Psoas muscle (tissue), 8 donors: ENCODE measurements around the gene ZNF277. TPM values are rescaled to one million over a fixed set of nuclear protein-coding genes. Genes with fewer than 3 reads are reported as not detected.

Experiments used
- ATAC-seq, 4 donors: fragments of 200-7000 bp; cut with Tn5 transposase; one replicate each; pipeline ENCODE4 v1.9.1; 2020; ENCODE audit warnings: moderate library complexity in 3 of 4, mild to moderate bottlenecking in 2 of 4
- DNase-seq, 2 donors: peaks; one replicate each; pipeline ENCODE4 v3.0.0-alpha.2; 2020
- H3K27ac ChIP-seq: fragments of 200-600 bp; one replicate; pipeline ENCODE4 v1.8.0; 2022
- H3K27me3 ChIP-seq, 3 donors: fragments of 200-600 bp in 1 of 3; one replicate each; pipeline versions ENCODE4 v1.6.1 to v1.8.0; 2013 to 2022; ENCODE audit warnings: low read length in 2 of 3, mild to moderate bottlenecking in 2 of 3, moderate library complexity in 1 of 3; ENCODE audit not compliant: insufficient read depth in 3 of 3
- H3K36me3 ChIP-seq, 2 donors: fragments of 200-600 bp in 1 of 2; one replicate each; pipeline versions ENCODE4 v1.6.1 to v1.8.0; 2013 to 2022; ENCODE audit warnings: low read depth in 1 of 2, mild to moderate bottlenecking in 1 of 2, moderate library complexity in 1 of 2; ENCODE audit not compliant: insufficient read depth in 1 of 2
- H3K4me1 ChIP-seq: fragments of 200-600 bp; one replicate; pipeline ENCODE4 v1.8.0; 2022
- H3K4me3 ChIP-seq: fragments of 200-600 bp; one replicate; pipeline ENCODE4 v1.8.0; 2022; ENCODE audit warnings: mild to moderate bottlenecking
- H3K9me3 ChIP-seq: fragments of 200-600 bp; one replicate; pipeline ENCODE4 v1.8.0; 2022
- CTCF ChIP-seq: fragments of 200-600 bp; IDR thresholded peaks from one replicate; pipeline ENCODE4 v1.8.0; 2022; ENCODE audit warnings: antibody characterized with exemption
- WGBS, 3 donors: extraction: QIAGEN DNeasy Blood & Tissue Kit; methylation state at CpG; one replicate each; pipeline versions ENCODE4 v1.1.6 to v1.1.7; 2013; 5-methylcytosine and 5-hydroxymethylcytosine counted together
- intact Hi-C, 2 donors: fragments of 100-400 bp; cut with DNase I; formaldehyde crosslinking; loops; one replicate each; pipeline versions ENCODE4 v1.11.0 to v1.14.2; 2022
- polyA plus RNA-seq, 3 donors: library from polyadenylated mRNA; stranded (reverse); fragments of 200-250 nt; gene quantifications; one replicate each; pipeline ENCODE4 v1.2.3, GENCODE V29; 2013
- total RNA-seq, 4 donors: library from RNA; stranded (reverse); fragmentation: NEBNext Ultra II Directional in 2 of 4; extraction: Animal tissue kit (Norgen Biotek cat#: 25700) in 2 of 4; gene quantifications; one replicate each; pipeline versions ENCODE4 v1.2.1 to v1.2.4, GENCODE V29; 2021 to 2023
- donor health status: healthy with polysubstance abuse.
- donor health status: DM: no; HTN: no; CAD: no; lungs with moderate emphysema.
- donor health status: Bipolar disorder and iron deficiency.
- donor health status: healthy.
- donor health status: DM: yes; HTN: yes; CAD: no.
- donor health status: DM: no; HTN: no; CAD: no.
- donor health status: DM: no; HTN: no; CAD: no.
- donor health status: DM: yes; HTN: yes; CAD: no.

ZNF277 gene
- total and polyA plus RNA-seq, 7 donors, result 6.9 to 16.7 (median 11.6) TPM

- 82 to 89% (median 86%) methylated on average over 1 of the region's 1 CpG for WGBS, 3 donors
- Histone ChIP-seq H3K4me3 (no peak overlapping the region), H3K36me3 (peaks cover 0 to 35% of the 10 kb centered on the region in 2 donors)
Observed at GRCh38 chr7:112331492-112331891, 125.0 kb downstream of the ZNF277 start.

GRCh38 chr7:112334366-112334765, 127.9 kb downstream of the ZNF277 start:
- 60 to 70% (median 70%) methylated on average over 1 of the region's 1 CpG for WGBS, 3 donors
- Histone ChIP-seq H3K4me3 (no peak overlapping the region), H3K27me3 (no peaks in the 10 kb centered on the region), H3K27ac (no peak overlapping the region), H3K9me3 (no peaks in the 10 kb centered on the region), H3K36me3 (peaks cover 0 to 38% of the 10 kb centered on the region in 2 donors), H3K4me1 (no peaks in the 10 kb centered on the region)
- no peak for TF ChIP-seq CTCF
- DNase-seq (no peak), ATAC-seq (no peak)
- intact Hi-C loops, result no loop called here

More at GRCh38 chr7:112331492-112331891, 125.0 kb downstream of the ZNF277 start:
- TF ChIP-seq CTCF, result no peak
- Histone ChIP-seq H3K27ac (no peak overlapping the region), H3K27me3 (no peaks in the 10 kb centered on the region), H3K9me3 (no peaks in the 10 kb centered on the region), H3K4me1 (no peaks in the 10 kb centered on the region)
- no peak for DNase-seq
- intact Hi-C loops, result no loop called here
- ATAC-seq, result no peak

- no peaks in the 10 kb centered on the region for H3K9me3 ChIP-seq
- peaks cover 0 to 45% of the 10 kb centered on the region in 2 donors for H3K36me3 ChIP-seq
- no peak overlapping the region for H3K4me3 ChIP-seq
- H3K27me3 ChIP-seq, result no peaks in the 10 kb centered on the region
- WGBS, 3 donors, result 97 to 98% (median 98%) methylated on average over 2 of the region's 2 CpGs
- DNase-seq (no peak), ATAC-seq (no peak)
- no peak for TF ChIP-seq CTCF
- no peak overlapping the region for H3K27ac ChIP-seq
- intact Hi-C loops, result no loop called here
- H3K4me1 ChIP-seq, result no peaks in the 10 kb centered on the region
Observed at GRCh38 chr7:112336261-112336660, 129.8 kb downstream of the ZNF277 start.

- intact Hi-C loops, result no loop called here
- H3K27ac ChIP-seq, result no peak overlapping the region
- no peak for DNase-seq
- H3K4me3 ChIP-seq, result no peak overlapping the region
- H3K4me1 ChIP-seq, result no peaks in the 10 kb centered on the region
- H3K36me3 ChIP-seq, result peaks cover 0 to 52% of the 10 kb centered on the region in 2 donors
- ATAC-seq, result no peak
- H3K27me3 ChIP-seq, result no peaks in the 10 kb centered on the region
- no peaks in the 10 kb centered on the region for H3K9me3 ChIP-seq
- TF ChIP-seq CTCF, result no peak
- WGBS, 3 donors, result 77 to 84% (median 77%) methylated on average over 8 of the region's 8 CpGs
Observed at GRCh38 chr7:112336936-112337576, 130.6 kb downstream of the ZNF277 start.

- peaks cover 0 to 59% of the 10 kb centered on the region in 2 donors for H3K36me3 ChIP-seq
Observed at GRCh38 chr7:112337892-112338291, 131.4 kb downstream of the ZNF277 start.

More at GRCh38 chr7:112337892-112338291, 131.4 kb downstream of the ZNF277 start:
- intact Hi-C loops, result no loop called here
- 94 to 96% (median 95%) methylated on average over 2 of the region's 2 CpGs for WGBS, 3 donors
- DNase-seq (no peak), ATAC-seq (no peak)
- Histone ChIP-seq H3K4me1 (no peaks in the 10 kb centered on the region), H3K9me3 (no peaks in the 10 kb centered on the region), H3K27ac (no peak overlapping the region), H3K4me3 (no peak overlapping the region), H3K27me3 (no peaks in the 10 kb centered on the region)
- no peak for TF ChIP-seq CTCF
